CD8-positive, alpha-beta memory T cell (primary cell): ENCODE measurements around the gene BANP. TPM values are rescaled to one million over a fixed set of nuclear protein-coding genes. Genes with fewer than 3 reads are reported as not detected.
A peak's percentile ranks its signal among the peaks of the same experiment; 100 is the strongest.
"Not testable (repeated sequence)": the region's sequence is repeated elsewhere in the genome, so short reads cannot be mapped to it uniquely, and the experiment has no call there.

Source experiments
- CTCF ChIA-PET: fragments of 350-600 bp; sonication (Branson Sonifier 250); formaldehyde crosslinking; loops from one replicate; lab custom pipeline; 2021; ENCODE audit warnings: antibody characterized with exemption; lab: Charles Lee
- POLR2A ChIA-PET: fragments of 350-600 bp; sonication (Branson Sonifier 250); formaldehyde crosslinking; loops from one replicate; lab custom pipeline; 2021; ENCODE audit warnings: antibody characterized with exemption; lab: Charles Lee
- DNase-seq, 5 donors: peaks; one replicate each; pipeline versions ENCODE4 v3.0.0 to v3.0.0-alpha.2; 2020 to 2022; ENCODE audit warnings: mixed read lengths in 1 of 5
- H3K27ac ChIP-seq: one replicate; pipeline ENCODE4 v1.7.0; 2013; ENCODE audit warnings: low read depth, mild to moderate bottlenecking, low read length, moderate library complexity
- H3K27me3 ChIP-seq: 2 replicates; pipeline ENCODE4 v1.7.0; 2013; ENCODE audit warnings: low read length, mild to moderate bottlenecking; ENCODE audit not compliant: insufficient read depth, poor library complexity, severe bottlenecking
- H3K36me3 ChIP-seq: 2 replicates; pipeline ENCODE4 v1.7.0; 2013; ENCODE audit warnings: mild to moderate bottlenecking, low read length, moderate library complexity; ENCODE audit not compliant: insufficient read depth
- H3K4me1 ChIP-seq: 2 replicates; pipeline ENCODE4 v1.7.0; 2013; ENCODE audit warnings: mild to moderate bottlenecking, low read length, moderate library complexity; ENCODE audit not compliant: insufficient read depth
- H3K4me3 ChIP-seq: 2 replicates; pipeline ENCODE4 v1.7.0; 2013; ENCODE audit warnings: mild to moderate bottlenecking, low read length
- H3K9me3 ChIP-seq: 2 replicates; pipeline ENCODE4 v1.7.0; 2013; ENCODE audit warnings: mild to moderate bottlenecking, low read length
- H3K27ac Mint-ChIP-seq, 8 donors: one replicate each; pipeline ENCODE4 v1.8.0; 2020 to 2021; ENCODE audit warnings: mixed read lengths in 8 of 8, mild to moderate bottlenecking in 6 of 8, inconsistent platforms in 3 of 8, moderate library complexity in 3 of 8
- H3K27me3 Mint-ChIP-seq, 2 donors: one replicate each; pipeline ENCODE4 v1.8.0; 2020 to 2021; ENCODE audit warnings: mixed read lengths in 2 of 2, mild to moderate bottlenecking in 1 of 2, moderate library complexity in 1 of 2
- H3K36me3 Mint-ChIP-seq, 3 donors: one replicate each; pipeline ENCODE4 v1.8.0; 2020 to 2021; ENCODE audit warnings: mixed read lengths in 3 of 3, inconsistent platforms in 1 of 3, mild to moderate bottlenecking in 1 of 3
- H3K4me1 Mint-ChIP-seq, 3 donors: one replicate each; pipeline ENCODE4 v1.8.0; 2020 to 2021; ENCODE audit warnings: mixed read lengths in 3 of 3, inconsistent platforms in 1 of 3, mild to moderate bottlenecking in 1 of 3
- H3K4me3 Mint-ChIP-seq, 7 donors: one replicate each; pipeline ENCODE4 v1.8.0; 2020 to 2021; ENCODE audit warnings: mixed read lengths in 7 of 7, mild to moderate bottlenecking in 6 of 7, moderate library complexity in 4 of 7, inconsistent platforms in 2 of 7
- H3K9me3 Mint-ChIP-seq, 5 donors: one replicate each; pipeline ENCODE4 v1.8.0; 2020 to 2022; ENCODE audit warnings: mixed read lengths in 5 of 5, mild to moderate bottlenecking in 3 of 5, moderate library complexity in 2 of 5, inconsistent platforms in 1 of 5
- polyA plus RNA-seq: library from polyadenylated mRNA; unstranded; fragments of 300-500 nt; fragmentation: Illumina TruSeq; gene quantifications from one replicate; pipeline ENCODE4 v1.2.3, GENCODE V29; 2021
- total RNA-seq, 2 experiments: library from RNA; stranded (reverse); gene quantifications; one replicate each; pipeline ENCODE4 v1.2.3, GENCODE V29; 2021

Gene BANP
- total and polyA plus RNA-seq, 3 experiments from 2014 or later: 28.5 to 32.5 (median 29.5) TPM

GRCh38 chr16:88073201-88073721, 122.0 kb downstream of the BANP start:
- no peak overlapping the region for H3K27ac Mint-ChIP-seq
- H3K9me3 Mint-ChIP-seq: no peaks in the 10 kb centered on the region
- DNase-seq: no peak
- ChIA-PET POLR2A (no interaction called here), CTCF (no interaction called here)
- no peak overlapping the region for H3K27ac ChIP-seq
- no peak overlapping the region for H3K4me3 Mint-ChIP-seq
- no peak overlapping the region for H3K4me3 ChIP-seq
- H3K27me3 ChIP-seq: no peaks in the 10 kb centered on the region
- peaks cover 6 to 74% (median 18%) of the 10 kb centered on the region in 3 donors for H3K36me3 Mint-ChIP-seq
- peaks cover 3% of the 10 kb centered on the region for H3K36me3 ChIP-seq
- no peaks in the 10 kb centered on the region for H3K9me3 ChIP-seq
- H3K4me1 ChIP-seq: no peaks in the 10 kb centered on the region
- H3K27me3 Mint-ChIP-seq: no peaks in the 10 kb centered on the region
- peaks cover 0 to 6% (median 0%) of the 10 kb centered on the region in 3 donors for H3K4me1 Mint-ChIP-seq

GRCh38 chr16:88074041-88074440, 122.8 kb downstream of the BANP start:
- Histone ChIP-seq H3K4me1 (no peaks in the 10 kb centered on the region), H3K27ac (no peak overlapping the region), H3K27me3 (no peaks in the 10 kb centered on the region), H3K36me3 (peaks cover 6% of the 10 kb centered on the region), H3K9me3 (no peaks in the 10 kb centered on the region), H3K4me3 (no peak overlapping the region)
- Mint-ChIP-seq H3K27ac (no peak overlapping the region), H3K4me1 (peaks cover 0 to 6% (median 0%) of the 10 kb centered on the region in 3 donors), H3K4me3 (no peak overlapping the region), H3K27me3 (no peaks in the 10 kb centered on the region), H3K36me3 (peaks cover 9 to 76% (median 18%) of the 10 kb centered on the region in 3 donors), H3K9me3 (no peaks in the 10 kb centered on the region)
- CTCF ChIA-PET: no interaction called here
- DNase-seq: no peak
- POLR2A ChIA-PET: no interaction called here

- POLR2A ChIA-PET: no interaction called here
- no peaks in the 10 kb centered on the region for H3K4me1 Mint-ChIP-seq
- peaks cover 9 to 67% (median 14%) of the 10 kb centered on the region in 3 donors for H3K36me3 Mint-ChIP-seq
- no peak overlapping the region for H3K4me3 Mint-ChIP-seq
- no peak overlapping the region for H3K4me3 ChIP-seq
- no peaks in the 10 kb centered on the region for H3K27me3 ChIP-seq
- peaks cover 6% of the 10 kb centered on the region for H3K36me3 ChIP-seq
- no peaks in the 10 kb centered on the region for H3K9me3 Mint-ChIP-seq
- no peak overlapping the region for H3K27ac ChIP-seq
- DNase-seq: no peak
- no peaks in the 10 kb centered on the region for H3K9me3 ChIP-seq
- H3K4me1 ChIP-seq: no peaks in the 10 kb centered on the region
- no peaks in the 10 kb centered on the region for H3K27me3 Mint-ChIP-seq
- CTCF ChIA-PET: no interaction called here
- peak overlapping the region in 1 of 8 donors; percentile 32 for H3K27ac Mint-ChIP-seq
These were observed 125.1 kb downstream of the BANP start for GRCh38 chr16:88076211-88076931.

- DNase-seq, H3K27ac Mint-ChIP-seq, CTCF ChIA-PET, H3K27me3 Mint-ChIP-seq, H3K9me3 Mint-ChIP-seq, H3K36me3 ChIP-seq, H3K4me3 Mint-ChIP-seq, POLR2A ChIA-PET, H3K4me1 Mint-ChIP-seq, H3K9me3 ChIP-seq, H3K27me3 ChIP-seq, H3K27ac ChIP-seq, H3K4me1 ChIP-seq, H3K4me3 ChIP-seq: not testable (repeated sequence)
- H3K36me3 Mint-ChIP-seq: peaks cover 9 to 67% (median 14%) of the 10 kb centered on the region in 3 donors
These were observed 125.7 kb downstream of the BANP start for GRCh38 chr16:88076932-88077320.

GRCh38 chr16:88077328-88078108, 126.3 kb downstream of the BANP start:
- Histone ChIP-seq H3K27me3 (no peaks in the 10 kb centered on the region), H3K36me3 (peaks cover 6% of the 10 kb centered on the region), H3K4me3 (no peak overlapping the region), H3K9me3 (no peaks in the 10 kb centered on the region), H3K27ac (no peak overlapping the region), H3K4me1 (no peaks in the 10 kb centered on the region)
- DNase-seq: peak in 1 of 5 donors; percentile 31
- ChIA-PET CTCF (no interaction called here), POLR2A (no interaction called here)
- Mint-ChIP-seq H3K36me3 (peaks cover 9 to 68% (median 14%) of the 10 kb centered on the region in 3 donors), H3K4me3 (no peak overlapping the region), H3K27me3 (no peaks in the 10 kb centered on the region), H3K27ac (no peak overlapping the region), H3K9me3 (no peaks in the 10 kb centered on the region), H3K4me1 (no peaks in the 10 kb centered on the region)

GRCh38 chr16:88078111-88078775, 127.0 kb downstream of the BANP start:
- ChIA-PET CTCF (no interaction called here), POLR2A (no interaction called here)
- H3K4me1 Mint-ChIP-seq: no peaks in the 10 kb centered on the region

GRCh38 chr16:88083582-88083981, 132.3 kb downstream of the BANP start:
- H3K27me3 ChIP-seq: no peaks in the 10 kb centered on the region
- no peaks in the 10 kb centered on the region for H3K9me3 ChIP-seq
- no peaks in the 10 kb centered on the region for H3K4me1 ChIP-seq
- Mint-ChIP-seq H3K27ac (no peak overlapping the region), H3K36me3 (peaks cover 0 to 32% (median 3%) of the 10 kb centered on the region in 3 donors), H3K27me3 (no peaks in the 10 kb centered on the region), H3K4me1 (no peaks in the 10 kb centered on the region), H3K9me3 (no peaks in the 10 kb centered on the region), H3K4me3 (no peak overlapping the region)
- H3K27ac ChIP-seq: no peak overlapping the region
- H3K4me3 ChIP-seq: no peak overlapping the region
- H3K36me3 ChIP-seq: no peaks in the 10 kb centered on the region
- POLR2A ChIA-PET: no interaction called here
- DNase-seq: peak in 1 of 5 donors; percentile 32
- CTCF ChIA-PET: no interaction called here

More at GRCh38 chr16:88078111-88078775, 127.0 kb downstream of the BANP start:
- Mint-ChIP-seq H3K27ac (no peak overlapping the region), H3K36me3 (peaks cover 9 to 70% (median 14%) of the 10 kb centered on the region in 3 donors), H3K27me3 (no peaks in the 10 kb centered on the region), H3K9me3 (no peaks in the 10 kb centered on the region), H3K4me3 (no peak overlapping the region)
- H3K36me3 ChIP-seq: peaks cover 6% of the 10 kb centered on the region
- no peak overlapping the region for H3K27ac ChIP-seq
- H3K9me3 ChIP-seq: no peaks in the 10 kb centered on the region
- H3K27me3 ChIP-seq: no peaks in the 10 kb centered on the region
- H3K4me3 ChIP-seq: no peak overlapping the region
- no peaks in the 10 kb centered on the region for H3K4me1 ChIP-seq
- DNase-seq: peak in 1 of 5 donors; percentile 34
